ENCODE measurements around the gene UBQLN4.

DNA sequence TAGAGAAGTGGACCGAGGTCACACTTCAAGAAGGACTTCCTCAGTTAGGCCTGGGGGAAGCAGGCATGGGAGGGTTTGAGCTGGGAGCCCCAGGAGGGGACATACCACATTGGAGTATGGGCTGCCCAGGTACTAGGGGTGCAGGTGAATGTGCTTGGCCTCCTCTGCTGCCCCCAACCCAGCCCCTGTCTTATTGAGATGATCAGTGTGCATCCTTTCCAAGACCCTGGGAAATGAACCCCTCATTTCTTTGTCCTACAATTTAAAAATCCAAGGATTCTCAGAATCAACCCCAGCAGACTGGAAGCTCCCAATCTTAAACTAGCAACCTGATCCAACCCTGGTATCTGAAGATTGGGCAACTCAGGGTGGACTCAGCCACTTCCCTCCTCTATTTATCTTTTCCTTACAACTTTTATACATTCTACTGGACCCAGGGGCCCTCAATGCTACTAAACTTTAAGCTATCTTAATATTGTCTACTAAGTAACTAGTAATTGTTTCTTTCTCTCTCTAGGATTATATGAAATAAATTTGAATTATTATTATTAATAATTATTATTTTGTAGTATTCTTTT, 19.6 kb upstream of the UBQLN4 start:
- TF ChIP-seq, protein P1, sequence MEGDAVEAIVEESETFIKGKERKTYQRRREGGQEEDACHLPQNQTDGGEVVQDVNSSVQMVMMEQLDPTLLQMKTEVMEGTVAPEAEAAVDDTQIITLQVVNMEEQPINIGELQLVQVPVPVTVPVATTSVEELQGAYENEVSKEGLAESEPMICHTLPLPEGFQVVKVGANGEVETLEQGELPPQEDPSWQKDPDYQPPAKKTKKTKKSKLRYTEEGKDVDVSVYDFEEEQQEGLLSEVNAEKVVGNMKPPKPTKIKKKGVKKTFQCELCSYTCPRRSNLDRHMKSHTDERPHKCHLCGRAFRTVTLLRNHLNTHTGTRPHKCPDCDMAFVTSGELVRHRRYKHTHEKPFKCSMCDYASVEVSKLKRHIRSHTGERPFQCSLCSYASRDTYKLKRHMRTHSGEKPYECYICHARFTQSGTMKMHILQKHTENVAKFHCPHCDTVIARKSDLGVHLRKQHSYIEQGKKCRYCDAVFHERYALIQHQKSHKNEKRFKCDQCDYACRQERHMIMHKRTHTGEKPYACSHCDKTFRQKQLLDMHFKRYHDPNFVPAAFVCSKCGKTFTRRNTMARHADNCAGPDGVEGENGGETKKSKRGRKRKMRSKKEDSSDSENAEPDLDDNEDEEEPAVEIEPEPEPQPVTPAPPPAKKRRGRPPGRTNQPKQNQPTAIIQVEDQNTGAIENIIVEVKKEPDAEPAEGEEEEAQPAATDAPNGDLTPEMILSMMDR (conservative IDR thresholded peaks at IDR 0.05; ENCODE audit: low read length) = no peak
- no peak for TF ChIP-seq EZH2phosphoT487 (IDR thresholded peaks at IDR 0.05; ENCODE audit: borderline replicate concordance, low read depth, low read length)
